HPDE6-E6E7 (cell line): ENCODE data around the gene TIRAP.
"Not testable (repeated sequence)": the region's sequence is repeated elsewhere in the genome, so short reads cannot be mapped to it uniquely, and the experiment has no call there.

Experiments
- DNase-seq: peaks from one replicate; pipeline ENCODE4 v3.0.0; 2011; ENCODE audit warnings: missing footprints; ENCODE audit errors: extremely low spot score

TIRAP gene, protein sequence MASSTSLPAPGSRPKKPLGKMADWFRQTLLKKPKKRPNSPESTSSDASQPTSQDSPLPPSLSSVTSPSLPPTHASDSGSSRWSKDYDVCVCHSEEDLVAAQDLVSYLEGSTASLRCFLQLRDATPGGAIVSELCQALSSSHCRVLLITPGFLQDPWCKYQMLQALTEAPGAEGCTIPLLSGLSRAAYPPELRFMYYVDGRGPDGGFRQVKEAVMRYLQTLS

DNA sequence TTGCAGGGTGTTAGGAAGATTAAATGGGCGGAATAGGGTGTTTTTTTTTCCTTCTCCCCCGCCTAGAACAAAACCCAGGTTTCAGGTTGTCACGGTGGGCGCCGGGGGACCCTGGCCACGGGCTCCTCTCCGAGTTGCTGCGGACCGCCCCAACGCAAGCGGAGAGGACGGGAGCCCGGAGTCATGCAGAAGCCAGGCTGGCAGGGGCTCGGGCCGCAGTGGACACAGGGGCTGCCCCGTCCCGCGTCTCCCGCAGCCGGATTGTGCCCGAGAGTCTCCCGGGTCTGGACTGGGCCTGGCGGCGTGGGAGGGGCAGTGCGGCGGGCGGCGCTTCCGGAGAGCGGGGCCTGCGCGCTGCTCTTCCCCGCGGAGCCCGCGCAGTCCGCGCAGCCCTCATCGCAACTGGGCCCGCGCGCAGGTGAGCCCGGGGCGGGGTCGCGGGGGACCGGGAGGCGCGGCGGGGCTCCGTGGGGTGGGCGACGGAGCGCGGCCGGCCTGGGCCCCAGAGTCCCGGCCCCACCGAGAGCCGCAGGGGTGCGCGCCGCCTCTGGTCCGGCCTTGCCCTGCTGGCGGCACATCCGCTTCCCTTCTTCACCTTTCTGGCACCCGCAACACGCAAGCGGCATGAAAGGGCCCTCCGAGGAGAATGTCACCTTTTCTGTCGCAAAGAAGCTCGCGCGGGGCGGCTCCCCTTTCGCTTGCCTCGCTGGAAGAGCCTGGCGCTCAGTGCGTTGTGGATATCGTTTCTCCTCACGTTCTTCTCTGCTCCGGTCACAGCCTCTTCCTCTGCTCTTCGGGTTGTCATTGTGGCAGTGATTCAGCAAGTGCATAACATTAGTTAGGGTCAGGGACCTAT, at the start of gene TIRAP:
TSS of gene TIRAP (plus strand) at position 358 of the 856 bp plus-strand sequence. CDS start 7,802 bp downstream, outside the sequence.
- no peak for DNase-seq

DNA sequence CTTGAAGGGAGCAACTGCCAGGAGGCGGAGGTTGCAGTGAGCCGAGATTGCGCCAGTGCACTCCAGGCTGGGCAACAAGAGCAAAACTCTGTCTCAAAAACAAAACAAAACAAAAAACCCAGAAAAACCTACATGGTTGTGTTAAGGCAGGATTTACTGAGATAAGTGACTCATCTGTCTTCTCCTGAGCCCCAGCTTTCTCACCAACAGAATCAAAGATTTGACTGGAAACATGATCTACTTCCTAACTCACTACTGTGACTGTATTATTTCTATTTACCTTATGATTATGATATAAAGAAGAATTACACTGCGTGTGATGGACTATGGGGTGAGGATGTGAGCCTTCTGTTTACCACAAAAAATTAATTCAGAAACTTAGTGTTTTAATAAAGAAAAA, 49.5 kb upstream of the TIRAP start:
- no peak for DNase-seq

DNA sequence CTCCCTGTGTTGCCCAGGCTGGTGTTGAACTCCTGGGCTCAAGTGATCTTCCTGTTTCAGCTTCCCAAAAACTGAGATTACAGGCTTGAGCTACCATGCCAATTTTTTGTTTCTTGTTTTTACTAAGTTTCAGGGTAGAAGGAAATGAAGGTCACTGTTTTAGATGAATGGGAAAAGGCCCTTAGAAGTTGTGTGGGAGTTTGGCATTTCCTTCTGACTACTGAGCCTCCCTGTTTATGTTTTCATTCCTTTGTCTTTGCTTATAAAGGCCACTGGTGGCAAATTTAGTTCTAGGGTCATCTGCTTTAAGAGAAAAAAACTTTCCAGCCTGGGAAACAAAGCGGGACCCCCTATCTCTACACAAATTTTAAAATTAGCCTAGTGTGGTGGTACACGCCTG, 36.3 kb upstream of the TIRAP start:
- DNase-seq = no peak

DNA sequence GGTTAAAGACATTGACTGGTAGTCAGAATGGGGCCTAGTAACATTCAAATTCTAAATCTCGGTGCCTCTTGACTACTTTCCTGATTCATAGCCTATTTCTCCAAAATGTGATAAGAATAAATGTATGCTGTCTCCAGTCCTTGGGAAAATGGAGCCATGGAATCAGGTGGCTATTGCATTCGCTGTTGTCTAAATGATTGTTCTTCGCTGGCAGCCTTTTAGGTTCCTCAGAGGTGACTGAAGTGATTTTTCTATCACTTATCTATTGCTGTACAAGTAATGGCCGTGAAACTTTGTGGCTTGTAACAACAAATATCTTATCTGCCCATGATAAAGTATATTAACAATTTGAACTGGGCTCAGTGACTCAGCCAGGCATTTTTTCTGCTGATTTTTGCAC, 29.6 kb upstream of the TIRAP start:
- DNase-seq = no peak

DNA sequence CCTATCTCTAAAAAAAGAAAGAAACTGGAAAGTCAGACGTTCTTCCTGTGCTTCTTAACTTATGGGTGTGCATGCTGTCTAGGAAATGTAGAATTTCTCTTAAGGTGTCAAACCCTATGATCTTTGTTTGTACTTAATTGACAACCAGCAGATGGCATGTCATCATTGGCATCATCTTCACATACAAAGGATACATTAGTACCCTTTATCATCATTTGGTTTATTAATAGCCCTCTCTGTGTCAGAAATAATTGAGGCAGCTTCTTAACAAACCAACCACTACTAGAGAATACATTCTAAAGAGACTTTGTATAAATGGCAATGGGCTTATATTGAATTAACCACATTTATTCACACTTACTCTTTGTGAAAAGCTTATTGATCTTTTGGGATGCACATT, 28.1 kb upstream of the TIRAP start:
- no peak for DNase-seq

DNA sequence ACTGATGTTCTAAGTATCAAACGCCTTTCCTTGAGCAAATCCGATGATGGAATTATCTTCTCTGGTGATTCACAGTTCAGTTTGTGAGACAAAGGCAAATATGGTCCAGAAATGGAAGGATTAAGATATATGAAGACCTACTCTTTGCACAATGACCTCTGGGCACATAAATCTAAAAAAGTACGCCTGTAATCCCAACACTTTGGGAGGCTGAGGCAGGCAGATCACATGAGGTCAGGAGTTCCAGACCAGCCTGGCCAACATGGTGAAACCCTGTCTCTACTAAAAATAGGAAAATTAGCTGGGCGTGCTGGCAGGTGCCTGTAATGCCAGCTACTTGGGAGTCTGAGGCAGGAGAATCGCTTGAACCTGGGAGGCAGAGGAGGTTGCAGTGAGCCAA, 27.4 kb upstream of the TIRAP start:
- not testable (repeated sequence) for DNase-seq

DNA sequence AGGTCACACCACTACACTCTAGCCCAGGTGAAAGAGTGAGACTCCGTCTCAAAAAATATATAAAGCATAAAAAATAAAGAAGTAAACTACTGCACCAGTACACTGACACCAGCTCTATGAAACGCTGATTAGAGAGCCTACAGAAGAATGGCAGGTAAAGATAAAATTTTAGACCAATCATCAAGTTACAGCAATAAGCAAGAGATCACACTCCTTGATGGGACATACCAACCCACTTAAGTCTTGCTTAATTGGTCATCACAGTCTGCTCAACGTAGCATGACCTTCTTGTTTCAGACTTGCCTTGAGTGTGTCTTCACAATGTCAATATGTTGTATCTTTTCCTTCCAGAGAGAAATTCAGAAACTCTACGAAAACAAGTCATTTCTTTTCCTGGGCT, 26.7 kb upstream of the TIRAP start:
- no peak for DNase-seq

DNA sequence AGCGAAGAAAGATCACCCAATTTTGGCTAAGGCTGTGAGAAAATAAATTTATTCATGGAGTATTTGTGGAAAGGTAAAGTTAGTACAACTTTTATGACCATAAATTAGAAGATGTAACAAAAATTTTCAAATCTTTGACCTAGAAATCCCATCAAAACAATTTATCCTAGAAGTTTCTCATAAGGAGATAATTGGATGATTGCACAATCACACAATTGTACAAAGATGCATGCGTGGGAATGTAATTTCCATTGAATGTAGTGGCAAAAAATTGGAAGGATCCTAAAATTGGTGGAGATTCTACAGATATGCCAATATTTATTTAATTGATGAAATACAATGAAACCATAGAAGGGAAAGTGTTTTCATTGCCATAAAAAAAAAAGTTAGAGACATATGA, 25.7 kb upstream of the TIRAP start:
- no peak for DNase-seq

DNA sequence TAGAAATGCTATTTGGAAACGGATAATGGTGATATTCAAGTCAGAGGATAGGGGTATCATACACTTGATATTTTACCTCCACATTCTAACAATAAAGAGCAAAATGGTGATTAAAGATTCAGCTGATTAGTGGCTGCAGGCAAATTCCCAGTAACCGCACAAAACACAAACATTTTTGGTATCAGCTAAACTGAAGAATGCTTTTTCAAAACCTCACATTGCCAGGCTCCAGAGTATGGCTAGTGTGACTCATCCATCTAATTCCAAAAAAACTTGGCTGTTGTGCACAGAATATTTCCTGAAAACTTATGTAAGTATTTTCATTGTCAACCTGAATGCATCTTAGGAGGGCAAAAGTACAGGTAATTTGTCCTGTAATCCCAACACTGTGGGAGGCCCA, 25.1 kb upstream of the TIRAP start:
- no peak for DNase-seq

DNA sequence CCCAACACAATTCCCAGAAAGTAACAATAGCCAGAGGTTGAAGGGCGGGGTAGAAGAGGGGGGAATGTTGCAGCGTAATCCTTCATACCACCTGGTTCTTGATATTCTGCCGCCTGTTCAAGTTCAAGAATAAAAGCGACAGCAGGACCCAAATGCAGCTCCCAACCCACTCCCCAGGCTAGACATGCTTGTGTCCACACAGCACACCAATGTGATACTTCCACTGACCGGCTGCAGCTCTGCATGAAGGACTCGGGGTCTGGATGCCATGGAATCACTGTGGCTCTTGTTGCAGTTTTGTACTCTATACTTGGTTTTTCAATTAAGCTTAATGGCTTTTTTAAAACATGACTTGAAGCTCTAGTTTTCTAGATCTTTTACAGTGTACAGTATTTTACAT, 20.7 kb upstream of the TIRAP start:
- DNase-seq = no peak

DNA sequence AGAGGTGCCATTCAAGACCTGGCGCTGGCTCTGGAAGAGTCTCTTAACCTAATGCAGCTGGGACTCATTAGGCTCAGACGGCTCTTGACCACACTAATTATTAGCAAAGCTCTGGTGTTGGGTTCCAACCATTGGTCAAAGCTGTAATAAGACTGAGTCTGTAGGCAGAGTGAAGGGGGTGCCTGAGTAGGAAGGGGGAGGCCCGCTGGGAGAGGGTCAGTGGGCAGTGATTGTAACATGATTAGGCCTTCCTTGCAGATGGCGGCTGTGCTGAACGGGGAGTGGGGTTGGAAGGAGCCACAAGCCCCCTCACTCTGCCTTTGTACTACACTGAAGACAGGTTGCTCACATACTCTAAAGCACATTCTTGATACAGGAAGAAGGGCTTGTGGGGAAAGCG, 19.4 kb upstream of the TIRAP start:
- no peak for DNase-seq

DNA sequence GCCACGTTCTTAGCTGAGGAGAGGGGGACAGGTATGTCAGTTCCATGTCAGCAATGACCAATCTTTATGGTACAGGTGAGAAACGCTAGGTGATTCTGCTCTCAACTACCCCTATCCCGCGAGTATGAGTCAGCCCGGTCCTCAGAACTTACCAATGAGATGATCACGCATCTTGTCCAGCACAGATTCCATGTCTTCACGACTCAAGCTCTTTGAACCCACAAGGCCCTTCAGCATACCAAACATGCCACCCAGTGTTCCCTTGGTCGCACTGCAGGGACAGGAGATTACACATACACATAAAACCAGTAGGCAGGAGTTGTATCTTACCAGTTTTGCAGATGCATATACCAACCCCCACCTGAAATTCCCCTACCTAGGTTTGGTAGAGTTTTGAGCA, 17.1 kb upstream of the TIRAP start:
- no peak for DNase-seq

DNA sequence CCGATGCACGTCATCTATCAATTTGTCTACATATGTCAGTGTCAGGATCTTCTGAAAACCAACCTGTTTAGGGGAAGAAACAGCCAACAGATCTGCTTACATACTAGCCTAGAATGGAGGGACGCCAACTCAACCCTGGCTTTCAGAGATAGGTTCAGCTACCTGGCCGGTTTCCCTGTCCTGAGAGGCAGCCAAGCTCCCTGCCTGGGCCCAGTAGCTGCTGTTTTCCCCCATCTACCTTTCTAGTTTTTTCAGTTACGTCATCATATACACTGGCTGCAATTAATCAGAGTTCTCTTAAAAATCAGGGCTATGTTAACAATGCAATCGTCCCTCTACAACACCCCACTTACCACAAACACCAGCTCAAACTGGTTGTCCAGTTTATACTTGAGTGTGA, 15.2 kb upstream of the TIRAP start:
- DNase-seq = no peak

DNA sequence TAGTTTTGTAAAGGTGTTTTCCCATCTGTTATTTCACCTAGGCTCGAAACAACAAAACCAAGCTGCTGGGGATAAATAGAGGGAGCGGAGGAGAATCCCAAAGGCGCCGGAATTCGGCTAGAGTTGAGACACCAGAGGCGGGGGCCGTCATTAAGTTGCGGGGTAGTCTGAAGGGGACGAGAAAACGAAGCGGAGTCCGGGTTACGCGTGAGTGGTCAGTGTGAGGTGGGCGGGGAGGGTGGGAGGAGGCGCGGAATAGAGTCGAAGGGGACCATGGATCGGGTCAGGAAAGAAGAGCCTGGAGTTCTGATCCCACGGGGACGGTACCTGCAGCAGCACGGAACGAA, 14.6 kb upstream of the TIRAP start:
- DNase-seq = peak; percentile 39

DNA sequence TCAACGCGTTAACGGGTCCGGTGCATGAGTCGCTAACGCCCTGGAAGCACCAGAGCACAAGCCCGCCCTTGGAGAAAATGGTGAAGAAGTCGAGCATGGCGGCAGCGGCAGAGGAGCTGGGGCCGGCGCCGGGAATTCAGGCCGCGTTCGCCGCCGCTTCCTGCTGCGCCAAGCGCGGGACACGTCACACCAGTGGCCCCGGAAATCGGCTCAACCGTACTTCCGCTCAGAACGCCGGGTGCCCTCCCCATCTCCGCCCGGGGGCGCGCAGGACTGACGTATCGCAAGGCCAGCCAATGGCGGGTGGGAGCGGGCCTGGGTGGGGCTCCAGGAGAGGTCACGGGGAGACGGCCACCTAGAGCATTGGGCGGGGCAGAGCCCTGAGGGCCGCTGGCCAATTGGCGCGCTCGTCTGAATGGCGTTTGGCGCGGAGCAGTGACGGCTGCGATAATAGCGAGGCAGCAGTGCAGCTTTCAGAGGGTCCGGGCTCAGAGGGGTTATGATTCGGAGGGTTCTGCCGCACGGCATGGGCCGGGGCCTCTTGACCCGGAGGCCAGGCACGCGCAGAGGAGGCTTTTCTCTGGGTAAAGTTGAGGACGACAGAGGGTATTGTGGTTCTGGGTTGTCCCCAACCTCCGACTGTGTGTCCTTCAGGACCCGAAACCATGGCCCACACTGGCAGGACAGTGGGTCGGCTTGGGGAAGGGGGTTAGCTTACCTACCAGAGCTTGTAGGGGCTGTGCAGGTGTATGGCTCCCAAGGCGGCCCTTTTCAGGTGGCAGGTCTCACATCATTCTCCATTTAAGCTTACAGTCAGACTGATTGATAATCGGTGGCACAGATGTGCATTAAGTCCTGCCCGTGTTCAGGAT, 13.9 kb upstream of the TIRAP start, which contains the start of the genes FOXRED1 and SRPRA:
TSS of gene FOXRED1 (plus strand) at position 447 of the 872 bp plus-strand sequence. CDS start at position 500, 53 bp downstream.
TSS of gene SRPRA (minus strand) at position 188 of the 872 bp plus-strand sequence. CDS start at position 97, 91 bp downstream.
- DNase-seq = peak; percentile 100

DNA sequence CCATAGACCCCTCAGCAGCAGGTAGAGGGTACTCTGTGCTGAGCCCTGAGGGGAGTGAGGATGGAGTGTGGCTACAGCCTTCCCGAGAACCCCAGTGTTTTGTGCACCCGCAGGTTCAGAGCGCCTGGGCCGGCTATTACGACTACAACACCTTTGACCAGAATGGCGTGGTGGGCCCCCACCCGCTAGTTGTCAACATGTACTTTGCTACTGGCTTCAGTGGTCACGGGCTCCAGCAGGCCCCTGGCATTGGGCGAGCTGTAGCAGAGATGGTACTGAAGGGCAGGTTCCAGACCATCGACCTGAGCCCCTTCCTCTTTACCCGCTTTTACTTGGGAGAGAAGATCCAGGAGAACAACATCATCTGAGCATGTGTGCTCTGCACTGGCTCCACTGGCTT, 5.6 kb upstream of the TIRAP start:
- DNase-seq = no peak

DNA sequence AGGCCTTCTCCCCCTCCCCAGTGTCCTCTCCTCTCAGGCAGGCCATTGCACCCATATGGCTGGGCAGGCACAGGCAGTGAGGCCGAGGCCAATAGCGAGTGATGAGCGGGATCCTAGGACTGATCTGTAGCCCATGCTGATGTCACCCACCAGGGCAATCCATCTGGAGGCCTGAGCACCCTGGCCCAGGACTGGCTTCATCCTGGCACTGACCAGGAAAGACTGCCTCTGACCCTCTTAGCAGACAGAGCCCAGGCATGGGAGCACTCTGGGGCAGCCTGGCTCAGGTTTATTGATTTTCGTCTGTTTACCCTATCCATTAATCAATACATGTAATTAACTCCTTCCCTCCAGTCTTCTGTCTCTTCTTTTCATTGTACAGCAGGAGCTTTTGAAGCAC, 5.1 kb upstream of the TIRAP start:
- no peak for DNase-seq

DNA sequence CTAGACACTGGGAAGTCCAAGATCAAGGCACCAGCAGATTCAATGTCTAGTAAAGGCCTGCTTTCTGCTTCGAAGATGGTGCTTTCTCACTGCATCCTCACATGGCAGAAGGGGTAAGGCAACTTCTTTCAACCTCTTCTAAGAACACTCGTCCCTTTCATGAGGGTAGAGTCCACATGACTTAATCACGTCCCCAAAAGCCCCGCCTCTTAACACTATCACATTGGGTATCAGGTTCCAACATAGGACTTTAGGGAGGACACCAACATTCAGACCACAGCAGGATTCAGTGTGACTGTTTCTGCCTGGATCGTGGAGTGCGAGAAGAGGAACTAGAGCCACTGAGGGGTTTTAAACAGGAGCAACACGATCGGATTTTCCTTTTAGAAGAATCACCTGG, 3.7 kb upstream of the TIRAP start:
- no peak for DNase-seq

DNA sequence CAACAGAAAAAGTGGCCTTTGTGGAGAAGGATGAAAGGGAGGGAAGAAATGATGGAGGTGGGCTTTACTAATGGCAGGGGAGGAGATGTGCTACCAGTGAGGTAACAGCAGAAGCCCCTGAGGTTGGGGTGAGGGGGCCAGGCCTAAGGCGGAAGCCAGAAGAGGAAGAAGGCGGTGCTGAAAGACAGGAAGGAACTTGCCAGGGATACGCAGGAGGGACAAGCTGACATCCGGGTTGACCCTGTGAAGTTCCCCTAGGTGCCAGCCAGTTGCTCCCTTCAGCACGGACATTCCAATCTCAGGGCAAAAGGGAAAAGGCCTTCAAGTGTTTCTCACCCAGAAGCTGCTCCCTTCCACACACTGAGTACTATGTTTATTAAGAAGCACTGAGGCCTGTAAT, 2.3 kb upstream of the TIRAP start:
- no peak for DNase-seq

DNA sequence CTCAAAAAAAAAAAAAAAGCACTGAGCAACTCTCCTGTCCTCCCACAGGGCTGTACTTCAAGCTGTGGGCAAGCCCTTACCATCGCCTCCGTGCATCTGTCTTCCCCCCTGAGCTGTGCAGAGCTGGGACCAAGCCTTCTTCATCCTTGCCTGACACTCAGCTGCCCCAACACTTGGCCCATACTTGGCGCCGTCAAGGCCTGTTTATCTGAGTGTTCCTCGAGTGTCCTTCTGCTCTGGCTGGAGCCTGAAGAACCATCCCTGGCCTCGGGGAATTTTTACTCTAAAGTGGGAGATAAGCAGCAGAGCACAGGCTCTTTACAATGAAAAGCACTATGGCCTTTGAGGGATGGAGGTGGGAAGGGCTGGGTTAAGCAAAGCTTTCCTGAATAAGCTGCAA, 1.6 kb upstream of the TIRAP start:
- DNase-seq = no peak

DNA sequence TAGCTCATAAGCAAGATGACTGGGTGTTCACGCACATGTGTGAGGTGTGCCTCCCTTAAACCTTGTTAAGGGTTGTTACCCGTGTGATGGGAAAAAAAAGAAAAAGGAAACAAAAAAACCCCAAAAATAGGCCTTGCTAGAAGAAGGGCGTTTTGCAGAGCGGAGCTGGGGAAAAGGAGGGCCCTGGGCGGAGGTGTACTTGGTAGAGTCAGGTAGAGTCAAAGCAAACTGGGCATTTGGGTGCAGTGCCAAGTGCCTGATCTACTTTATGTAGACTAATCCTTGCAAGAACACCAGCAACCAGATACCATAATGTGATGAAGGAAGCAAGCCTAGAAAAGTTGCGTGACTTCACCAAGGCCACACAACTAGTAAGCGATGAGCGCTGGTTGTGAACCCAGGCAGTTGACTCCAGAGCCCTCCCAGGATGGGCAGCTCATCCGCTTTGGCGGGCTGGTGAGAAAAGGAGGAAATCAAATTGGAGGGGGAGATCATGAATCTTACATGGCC, 1.2 kb upstream of the TIRAP start:
- no peak for DNase-seq

DNA sequence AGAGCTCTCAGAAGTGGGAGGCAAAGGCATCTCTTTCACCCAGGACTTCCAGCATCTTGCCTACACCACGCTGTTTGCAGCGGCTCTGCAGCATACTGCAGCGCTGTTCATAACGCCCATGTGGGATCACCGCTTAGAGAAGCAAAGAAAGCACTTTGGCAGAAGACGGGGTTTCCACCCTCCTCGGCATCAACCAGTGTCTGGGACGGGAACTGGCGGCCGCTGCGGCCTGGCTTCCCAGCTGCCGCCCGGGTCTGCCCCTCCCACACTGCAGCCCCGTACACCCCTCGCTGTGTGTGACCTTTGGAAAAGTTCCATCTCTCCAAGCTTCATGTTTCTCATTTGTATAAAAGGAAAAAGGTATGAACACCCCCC, 545 bp upstream of the TIRAP start:
- DNase-seq = no peak
